H1 (cell line): ENCODE data around the gene PABPC1L. TPM values are rescaled to one million over a fixed set of nuclear protein-coding genes. Genes with fewer than 3 reads are reported as not detected.
A peak's percentile ranks its signal among the peaks of the same experiment; 100 is the strongest.

ENCODE experiments used
- CTCF ChIA-PET: fragments of 300-600 bp; sonication (Branson Sonifier 250); formaldehyde crosslinking; loops from one replicate; lab custom pipeline; 2021; ENCODE audit not compliant: partially characterized antibody; lab: Charles Lee
- POLR2A ChIA-PET: fragments of 300-600 bp; sonication (Branson Sonifier 250); formaldehyde crosslinking; loops from one replicate; lab custom pipeline; 2021; ENCODE audit warnings: inconsistent platforms; ENCODE audit not compliant: partially characterized antibody; lab: Charles Lee
- DNase-seq, 2 experiments: peaks; one replicate each; pipeline versions ENCODE4 v3.0.0 to v3.0.0-alpha.2; 2010 to 2022; ENCODE audit warnings: low spot score in 2 of 2, low read depth in 1 of 2, mixed read lengths in 1 of 2
- FAIRE-seq: peaks from 2 replicates; lab custom pipeline; 2011; peaks lifted over from hg19 to GRCh38; lab: Jason Lieb, UNC
- H2AFZ ChIP-seq: 2 replicates; pipeline ENCODE4 v1.8.1; 2012; ENCODE audit warnings: low read length, inconsistent platforms
- H2AK5ac ChIP-seq: 2 replicates; pipeline ENCODE4 v1.6.1; 2013; ENCODE audit warnings: low read depth, low read length
- H2BK120ac ChIP-seq: replicated peaks from 2 replicates; pipeline ENCODE3; 2013; ENCODE audit warnings: low read depth, low read length, inconsistent platforms
- H2BK12ac ChIP-seq: 2 replicates; pipeline ENCODE4 v1.6.1; 2013; ENCODE audit warnings: low read depth, low read length
- H2BK15ac ChIP-seq: 2 replicates; pipeline ENCODE4 v1.6.1; 2013; ENCODE audit warnings: low read length
- H2BK20ac ChIP-seq: 2 replicates; pipeline ENCODE4 v1.6.1; 2013; ENCODE audit warnings: low read length
- H2BK5ac ChIP-seq: 2 replicates; pipeline ENCODE4 v1.6.1; 2013; ENCODE audit warnings: low read depth, low read length
- H3K14ac ChIP-seq: 2 replicates; pipeline ENCODE4 v1.6.1; 2013; ENCODE audit warnings: inconsistent platforms; ENCODE audit not compliant: insufficient read length
- H3K18ac ChIP-seq: 2 replicates; pipeline ENCODE4 v1.6.1; 2013; ENCODE audit warnings: low read length; ENCODE audit errors: extremely low read depth
- H3K23ac ChIP-seq: 2 replicates; pipeline ENCODE4 v1.6.1; 2013; ENCODE audit warnings: inconsistent platforms; ENCODE audit not compliant: insufficient read length
- H3K23me2 ChIP-seq: 2 replicates; pipeline ENCODE4 v1.6.1; 2013; ENCODE audit warnings: low read depth, low read length
- H3K27ac ChIP-seq: 2 replicates; pipeline ENCODE4 v1.6.1; 2011; ENCODE audit warnings: low read depth, low read length, inconsistent platforms
- H3K27me3 ChIP-seq, 4 experiments: replicated peaks in 1 of 4; 1 replicate in 1 of 4; 2 replicates in 3 of 4; pipeline versions ENCODE4 v1.6.1 to v1.8.1; 2011 to 2013; ENCODE audit warnings: low read length in 3 of 4, mild to moderate bottlenecking in 3 of 4, inconsistent platforms in 2 of 4, mixed read lengths in 2 of 4, moderate library complexity in 1 of 4; ENCODE audit not compliant: control insufficient read depth in 3 of 4, insufficient read depth in 3 of 4; ENCODE audit errors: extremely low read depth in 1 of 4
- H3K36me3 ChIP-seq, 4 experiments: 2 replicates each; pipeline versions ENCODE4 v1.6.1 to v1.8.1; 2011 to 2013; ENCODE audit warnings: mild to moderate bottlenecking in 4 of 4, low read length in 3 of 4, moderate library complexity in 2 of 4, control low read depth in 1 of 4, inconsistent platforms in 1 of 4; ENCODE audit not compliant: insufficient read depth in 4 of 4, control insufficient read depth in 2 of 4
- H3K4ac ChIP-seq: replicated peaks from 2 replicates; pipeline ENCODE3; 2013; ENCODE audit warnings: low read length, low read depth, mixed read lengths, inconsistent platforms; ENCODE audit not compliant: insufficient read length
- H3K4me1 ChIP-seq, 4 experiments: replicated peaks in 1 of 4; 1 replicate in 1 of 4; 2 replicates in 3 of 4; pipeline versions ENCODE4 v1.6.1 to v1.8.1; 2011 to 2013; ENCODE audit warnings: low read length in 3 of 4, inconsistent platforms in 2 of 4, mixed read lengths in 1 of 4; ENCODE audit not compliant: insufficient read depth in 4 of 4, control insufficient read depth in 3 of 4
- H3K4me2 ChIP-seq, 2 experiments: 2 replicates each; pipeline versions ENCODE4 v1.6.1 to v1.8.1; 2011 to 2013; ENCODE audit warnings: low read depth in 2 of 2, low read length in 2 of 2, control low read depth in 1 of 2, inconsistent platforms in 1 of 2, mild to moderate bottlenecking in 1 of 2; ENCODE audit not compliant: insufficient read depth in 1 of 2
- H3K4me3 ChIP-seq, 4 experiments: fragments of 200-600, 300-600 bp in 1 of 4; sonication (generic), shearing (Covaris generic), sonication (Bioruptor Twin) in 1 of 4; 2 replicates each; pipeline versions ENCODE4 v1.5.1 to v1.8.1; 2011 to 2016; ENCODE audit warnings: low read length in 4 of 4, low read depth in 3 of 4, control low read depth in 2 of 4, inconsistent platforms in 2 of 4, mild to moderate bottlenecking in 2 of 4, mixed read lengths in 1 of 4, moderate library complexity in 1 of 4; ENCODE audit not compliant: insufficient read depth in 2 of 4; ENCODE audit errors: extremely low read depth in 1 of 4
- H3K56ac ChIP-seq: replicated peaks from 2 replicates; pipeline ENCODE3; 2013; ENCODE audit warnings: low read depth, mild to moderate bottlenecking, mixed read lengths, low read length, inconsistent platforms; ENCODE audit not compliant: insufficient read length
- H3K79me1 ChIP-seq: 2 replicates; pipeline ENCODE4 v1.6.1; 2013; ENCODE audit warnings: low read depth, low read length, control low read depth
- H3K79me2 ChIP-seq, 2 experiments: 2 replicates each; pipeline versions ENCODE4 v1.6.1 to v1.8.1; 2012 to 2013; ENCODE audit warnings: low read length in 2 of 2, mild to moderate bottlenecking in 2 of 2, inconsistent platforms in 1 of 2; ENCODE audit not compliant: insufficient read depth in 2 of 2, control insufficient read depth in 1 of 2
- H3K9ac ChIP-seq, 4 experiments: replicated peaks in 1 of 4; 1 replicate in 1 of 4; 2 replicates in 3 of 4; pipeline versions ENCODE4 v1.6.1 to v1.8.1; 2011 to 2013; ENCODE audit warnings: low read depth in 3 of 4, low read length in 3 of 4, control low read depth in 2 of 4, mild to moderate bottlenecking in 2 of 4, moderate library complexity in 2 of 4, inconsistent platforms in 1 of 4; ENCODE audit errors: extremely low read depth in 1 of 4
- H3K9me3 ChIP-seq, 2 experiments: 2 replicates each; pipeline versions ENCODE4 v1.6.1 to v1.8.1; 2012 to 2013; ENCODE audit warnings: mild to moderate bottlenecking in 2 of 2, moderate library complexity in 2 of 2, control low read depth in 1 of 2, inconsistent platforms in 1 of 2, low read depth in 1 of 2, low read length in 1 of 2, mixed read lengths in 1 of 2; ENCODE audit not compliant: insufficient read depth in 2 of 2
- H4K20me1 ChIP-seq, 2 experiments: replicated peaks in 1 of 2; 2 replicates each; pipeline versions ENCODE3 to v1.8.1; 2011 to 2013; ENCODE audit warnings: inconsistent platforms in 2 of 2, low read length in 2 of 2, mild to moderate bottlenecking in 1 of 2; ENCODE audit not compliant: insufficient read depth in 2 of 2, control insufficient read depth in 1 of 2
- H4K5ac ChIP-seq: 2 replicates; pipeline ENCODE4 v1.6.1; 2013; ENCODE audit warnings: low read length, low read depth, mixed read lengths, inconsistent platforms; ENCODE audit not compliant: insufficient read length
- H4K8ac ChIP-seq: 2 replicates; pipeline ENCODE4 v1.8.0; 2013; ENCODE audit warnings: mild to moderate bottlenecking, moderate library complexity, low read length, inconsistent platforms; ENCODE audit not compliant: insufficient read depth; ENCODE audit errors: extremely low read depth
- H4K91ac ChIP-seq: replicated peaks from 2 replicates; pipeline ENCODE3; 2013; ENCODE audit warnings: low read length, mixed read lengths, inconsistent platforms; ENCODE audit not compliant: insufficient read length
- BACH1 ChIP-seq: IDR thresholded peaks from 2 replicates; pipeline ENCODE4 v1.6.1; 2012; ENCODE audit warnings: low read length, improper control_type of control experiment
- BCL11A ChIP-seq, 2 experiments: IDR thresholded peaks; one replicate each; pipeline ENCODE4 v1.6.1; 2011; ENCODE audit warnings: low read depth in 2 of 2, low read length in 2 of 2, mild to moderate bottlenecking in 2 of 2
- EZH2 ChIP-seq: fragments of 200-600 bp; sonication (generic); IDR thresholded peaks from 2 replicates; pipeline ENCODE4 v1.7.1; 2012; ENCODE audit warnings: low read depth, mild to moderate bottlenecking, moderate library complexity, low read length, inconsistent platforms; ENCODE audit not compliant: severe bottlenecking
- KDM5A ChIP-seq: fragments of 200-600 bp; IDR thresholded peaks from 2 replicates; pipeline ENCODE4 v1.7.1; 2012; ENCODE audit warnings: mild to moderate bottlenecking, low read length, inconsistent platforms, mixed read lengths
- POU5F1 ChIP-seq: IDR thresholded peaks from 2 replicates; pipeline ENCODE4 v1.6.1; 2011; ENCODE audit warnings: low read depth, mild to moderate bottlenecking, low read length, moderate library complexity
- RNF2 ChIP-seq: fragments of 200-900, 300-1000 bp; sonication (generic); IDR thresholded peaks from 2 replicates; pipeline ENCODE4 v1.7.1; 2016; ENCODE audit warnings: borderline replicate concordance, low read depth, mild to moderate bottlenecking, antibody characterized with exemption, low read length; ENCODE audit not compliant: poor library complexity, severe bottlenecking; ENCODE audit errors: missing control alignments
- SIN3A ChIP-seq, 2 experiments: IDR thresholded peaks in 1 of 2; conservative IDR thresholded peaks in 1 of 2; 2 replicates each; pipeline ENCODE4 v1.6.1; 2011 to 2012; ENCODE audit warnings: low read length in 2 of 2, improper control_type of control experiment in 1 of 2, low read depth in 1 of 2, mild to moderate bottlenecking in 1 of 2
- SIRT6 ChIP-seq: IDR thresholded peaks from one replicate; pipeline ENCODE4 v1.7.1; 2012; ENCODE audit warnings: low read length, inconsistent platforms
- SP1 ChIP-seq: IDR thresholded peaks from 2 replicates; pipeline ENCODE4 v1.6.1; 2011; ENCODE audit warnings: low read depth, low read length
- SUZ12 ChIP-seq: fragments of 200-600 bp; sonication (generic); IDR thresholded peaks from 2 replicates; pipeline ENCODE4 v1.6.1; 2012; ENCODE audit warnings: mild to moderate bottlenecking, inconsistent platforms, low read length, moderate library complexity, mixed read lengths
- WGBS, 2 experiments: shearing (Covaris generic) in 1 of 2; methylation state at CpG; one replicate each; pipeline versions ENCODE4 v1.1.6 to v1.1.7; 2013 to 2015; ENCODE audit warnings: low lambda C conversion rate in 2 of 2, mixed read lengths in 2 of 2, inconsistent platforms in 1 of 2, low coverage in 1 of 2, missing lambda C conversion rate in 1 of 2; ENCODE audit not compliant: insufficient replicate concordance in 2 of 2, insufficient coverage in 1 of 2, insufficient read length in 1 of 2; ENCODE audit errors: extremely low coverage in 1 of 2, missing lambda C conversion rate in 1 of 2; 5-methylcytosine and 5-hydroxymethylcytosine counted together
- polyA plus RNA-seq, 7 experiments: library from polyadenylated mRNA; depleted of rRNA in 3 of 7; stranded (reverse) in 5 of 7; unstranded in 2 of 7; fragments of >200 nt in 5 of 7; fragments of 200-250 nt in 2 of 7; gene quantifications; 1 replicate in 5 of 7; 2 replicates in 1 of 7; 4 replicates in 1 of 7; pipeline versions ENCODE4 v1.2.1 to v1.2.3, GENCODE V29; 2011 to 2013; ENCODE audit warnings: missing spikeins in 2 of 7, mixed read lengths in 2 of 7
- total RNA-seq: library from RNA; stranded (reverse); fragmentation: NEBNext Ultra II Directional; extraction: Animal tissue kit (Norgen Biotek cat#: 25700); gene quantifications from 2 replicates; pipeline ENCODE4 v1.2.1, GENCODE V29; 2021

Gene PABPC1L
- total and polyA plus RNA-seq, 2 of the 8 experiments (the other 6 are each of a cell fraction or from before 2014, with no cell fraction given), result 61.1 to 108 TPM

DNA sequence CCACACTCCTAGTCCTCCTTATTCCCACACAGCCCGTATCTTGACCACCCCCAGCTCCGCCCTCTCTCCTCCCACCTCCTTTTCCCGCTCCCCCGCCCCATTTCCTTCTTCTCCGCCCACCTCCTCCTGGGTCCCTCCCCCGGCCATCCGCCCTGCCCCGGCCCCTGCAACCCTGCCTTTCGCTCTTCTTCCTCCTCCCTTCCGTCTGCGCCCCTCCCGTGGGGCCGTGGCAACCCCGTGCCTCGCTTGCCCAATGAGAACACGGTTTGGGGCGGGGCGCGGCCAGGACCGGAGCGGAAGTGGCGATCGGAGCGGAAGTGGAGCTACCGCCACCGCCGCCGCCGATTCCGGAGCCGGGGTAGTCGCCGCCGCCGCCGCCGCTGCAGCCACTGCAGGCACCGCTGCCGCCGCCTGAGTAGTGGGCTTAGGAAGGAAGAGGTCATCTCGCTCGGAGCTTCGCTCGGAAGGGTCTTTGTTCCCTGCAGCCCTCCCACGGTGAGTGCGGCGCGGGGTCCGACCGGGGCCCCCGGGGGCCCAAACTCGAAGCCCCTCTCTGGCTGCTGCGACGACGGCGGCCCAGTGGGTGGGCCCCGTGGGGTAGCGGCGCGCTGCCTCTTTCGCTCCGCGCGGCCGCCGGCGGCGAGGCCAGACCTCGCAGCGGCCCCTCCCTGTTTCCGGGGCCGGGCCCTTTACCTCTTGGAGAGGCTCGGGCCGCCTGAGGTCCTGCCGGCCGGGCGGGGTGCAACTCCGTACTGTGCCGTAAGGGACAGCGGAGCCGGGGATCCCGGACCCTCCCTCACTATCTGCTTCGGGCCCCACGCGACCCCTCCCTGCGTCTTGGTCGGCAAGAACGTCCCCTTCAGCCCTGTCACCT, 24.2 kb upstream of the PABPC1L start, which contains the start of gene YWHAB:
Gene YWHAB (plus strand): TSS at position 314 of the 874 bp plus-strand sequence. CDS start 15,829 bp downstream, outside the sequence.
- Histone ChIP-seq H3K4me2 (peak within 1 kb of the TSS; percentile 84 to 90), H3K23ac (no peak within 1 kb of the TSS), H3K36me3 (peaks cover 0 to 13% (median 0%) of the 10 kb centered on the region in 4 experiments; a peak in 1 of 8 replicates), H2AK5ac (no peak within 1 kb of the TSS), H3K4me3 (peak within 1 kb of the TSS; percentile 86 to 96 (median 92)), H3K9me3 (no peaks in the 10 kb centered on the region), H2BK12ac (0 out of 2 replicates have a peak within 1 kb of the TSS, but pooled peaks have one; percentile 44), H2BK20ac (no peak within 1 kb of the TSS), H2BK120ac (no peak within 1 kb of the TSS), H4K91ac (peak within 1 kb of the TSS; percentile 83), H3K9ac (peak within 1 kb of the TSS; percentile 78 to 92 (median 85)), H4K5ac (peak within 1 kb of the TSS; percentile 94), H4K20me1 (peaks cover 15 to 20% of the 10 kb centered on the region in 2 experiments), H3K79me1 (no peaks in the 10 kb centered on the region), H3K18ac (peak within 1 kb of the TSS; percentile 67), H3K27me3 (no peaks in the 10 kb centered on the region), H2BK15ac (no peak within 1 kb of the TSS), H3K23me2 (peaks cover 8% of the 10 kb centered on the region), H3K4ac (peak within 1 kb of the TSS; percentile 40), H3K79me2 (peaks cover 37 to 49% of the 10 kb centered on the region in 2 experiments), H3K27ac (peak within 1 kb of the TSS; percentile 72; the same call in 1 of the 2 replicates), H2BK5ac (peak within 1 kb of the TSS; percentile 82), H4K8ac (peak within 1 kb of the TSS; percentile 91), H2AFZ (peak within 1 kb of the TSS; percentile 74; the same call in 1 of the 2 replicates), H3K4me1 (peaks cover 0 to 9% (median 7%) of the 10 kb centered on the region in 4 experiments; a peak in 5 of 7 replicates), H3K56ac (peak within 1 kb of the TSS; percentile 89), H3K14ac (no peak within 1 kb of the TSS)
- FAIRE-seq (no peak), DNase-seq (peak; percentile 95 to 98)
- 3% methylated on average over 75 of the region's 88 CpGs; no CpG with 5 or more reads in 1 of the 2 experiments for WGBS, 2 experiments
- POLR2A ChIA-PET, result interaction anchor here (0.8 to 3.2 kb wide), 16 partner anchors 7 to 230 kb away, joined by 3 to 18 read pairs (median 4); partner anchors contain the start of genes PABPC1L, TOMM34 and WFDC5
- CTCF ChIA-PET, result interaction anchor here (1.3 to 1.9 kb wide), 2 partner anchors 80 to 135 kb away, joined by 5 read pairs; no protein-coding TSS in a partner anchor
- no peak for TF ChIP-seq KDM5A
- no peak for TF ChIP-seq BACH1
- no peak for TF ChIP-seq POU5F1
- TF ChIP-seq SIN3A (conservative IDR thresholded peaks at IDR 0.05 in 1 of 2, IDR thresholded peaks at IDR 0.05 in 1 of 2; ENCODE audit: low read depth in 1 of 2, low read length in 2 of 2), result peak in 1 of 2 experiments; percentile 59; a peak in 2 of 4 replicates
- no peak for TF ChIP-seq RNF2
- TF ChIP-seq SP1, result peak; percentile 88; the same call in 1 of the 2 replicates
- TF ChIP-seq SIRT6, result no peak
- TF ChIP-seq BCL11A (IDR thresholded peaks at IDR 0.05; ENCODE audit: low read depth in 2 of 2, low read length in 2 of 2), result no peak
- no peak for TF ChIP-seq SUZ12
- TF ChIP-seq EZH2, result no peak
